ENCODE results near the gene NOL4L. TPM values are rescaled to one million over a fixed set of nuclear protein-coding genes. Genes with fewer than 3 reads are reported as not detected.

The NOL4L gene, protein sequence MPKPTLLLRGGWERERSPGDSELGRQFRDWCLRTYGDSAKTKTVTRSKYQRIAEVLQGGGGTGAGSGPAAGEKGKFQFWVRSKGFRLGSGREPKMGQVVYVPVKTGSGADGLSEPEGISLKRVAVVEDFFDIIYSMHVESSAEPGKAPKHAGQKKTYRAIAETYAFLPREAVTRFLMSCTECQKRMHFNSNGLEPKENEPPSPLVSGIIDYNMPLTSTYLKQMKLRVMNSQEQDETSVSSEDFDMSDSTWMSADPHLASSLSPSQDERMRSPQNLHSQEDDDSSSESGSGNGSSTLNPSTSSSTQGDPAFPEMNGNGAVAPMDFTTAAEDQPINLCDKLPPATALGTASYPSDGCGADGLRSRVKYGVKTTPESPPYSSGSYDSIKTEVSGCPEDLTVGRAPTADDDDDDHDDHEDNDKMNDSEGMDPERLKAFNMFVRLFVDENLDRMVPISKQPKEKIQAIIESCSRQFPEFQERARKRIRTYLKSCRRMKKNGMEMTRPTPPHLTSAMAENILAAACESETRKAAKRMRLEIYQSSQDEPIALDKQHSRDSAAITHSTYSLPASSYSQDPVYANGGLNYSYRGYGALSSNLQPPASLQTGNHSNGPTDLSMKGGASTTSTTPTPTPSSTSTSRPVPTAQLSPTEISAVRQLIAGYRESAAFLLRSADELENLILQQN
- 3.7 and 4.1 TPM in 2 replicates for total RNA-seq

DNA sequence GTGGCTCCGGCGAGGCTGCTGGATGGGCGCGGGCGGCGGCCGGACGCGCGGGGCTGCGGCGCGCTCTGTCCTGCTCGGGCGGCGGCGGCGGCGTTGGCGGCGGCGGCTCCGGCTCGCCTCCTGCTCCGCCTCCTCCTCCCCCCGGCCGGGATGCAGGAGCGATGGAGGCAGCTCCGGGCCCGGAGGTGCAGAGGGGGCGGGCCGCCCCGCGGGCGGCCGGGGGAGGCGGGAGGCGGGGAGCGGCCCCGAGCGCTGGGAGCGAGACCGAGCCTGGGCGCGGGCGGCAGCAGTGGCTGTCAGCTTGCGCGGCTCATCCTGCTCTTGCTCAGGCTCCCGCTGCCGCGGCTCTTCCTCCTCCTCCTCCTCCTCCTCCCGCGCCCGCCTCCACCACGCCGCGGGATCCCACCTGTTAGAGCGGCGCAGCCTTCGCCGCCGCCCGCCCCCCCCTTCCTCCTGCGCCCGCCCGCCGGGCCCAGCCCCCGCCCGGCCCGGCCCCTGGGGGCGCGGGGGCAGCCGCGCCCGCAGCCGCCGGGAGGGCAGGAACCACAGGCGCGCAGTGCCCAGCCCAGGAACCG lies at the start of gene NOL4L:
TSS of gene NOL4L (minus strand) at position 323 of the 575 bp plus-strand sequence. CDS start 443 bp downstream, outside the sequence.

Other genes starting within 250 kb of the NOL4L start
- 26.5 and 29.3 TPM in 2 replicates for gene ASXL1, start 227.0 kb downstream of the NOL4L start, total RNA-seq
- gene C20orf203, start 88.6 kb upstream of the NOL4L start, total RNA-seq: not detected in 2 replicates
- gene COMMD7, start 158.1 kb upstream of the NOL4L start, total RNA-seq: 9.2 and 22.4 TPM in 2 replicates
- 1.1 and 1.5 TPM in 2 replicates for gene DNMT3B, start 177.1 kb upstream of the NOL4L start, total RNA-seq
- gene MAPRE1, start 234.6 kb upstream of the NOL4L start, total RNA-seq: 53.5 and 55.2 TPM in 2 replicates